RCC 7860 (cell line): ENCODE results near the gene DNAJC7.

Source experiments
- DNase-seq: peaks from one replicate; pipeline ENCODE4 v3.0.0-alpha.2; 2015; ENCODE audit warnings: low spot score
- FAIRE-seq: peaks from 2 replicates; lab custom pipeline; 2012; peaks lifted over from hg19 to GRCh38; lab: Jason Lieb, UNC

Gene DNAJC7, protein sequence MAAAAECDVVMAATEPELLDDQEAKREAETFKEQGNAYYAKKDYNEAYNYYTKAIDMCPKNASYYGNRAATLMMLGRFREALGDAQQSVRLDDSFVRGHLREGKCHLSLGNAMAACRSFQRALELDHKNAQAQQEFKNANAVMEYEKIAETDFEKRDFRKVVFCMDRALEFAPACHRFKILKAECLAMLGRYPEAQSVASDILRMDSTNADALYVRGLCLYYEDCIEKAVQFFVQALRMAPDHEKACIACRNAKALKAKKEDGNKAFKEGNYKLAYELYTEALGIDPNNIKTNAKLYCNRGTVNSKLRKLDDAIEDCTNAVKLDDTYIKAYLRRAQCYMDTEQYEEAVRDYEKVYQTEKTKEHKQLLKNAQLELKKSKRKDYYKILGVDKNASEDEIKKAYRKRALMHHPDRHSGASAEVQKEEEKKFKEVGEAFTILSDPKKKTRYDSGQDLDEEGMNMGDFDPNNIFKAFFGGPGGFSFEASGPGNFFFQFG

DNA sequence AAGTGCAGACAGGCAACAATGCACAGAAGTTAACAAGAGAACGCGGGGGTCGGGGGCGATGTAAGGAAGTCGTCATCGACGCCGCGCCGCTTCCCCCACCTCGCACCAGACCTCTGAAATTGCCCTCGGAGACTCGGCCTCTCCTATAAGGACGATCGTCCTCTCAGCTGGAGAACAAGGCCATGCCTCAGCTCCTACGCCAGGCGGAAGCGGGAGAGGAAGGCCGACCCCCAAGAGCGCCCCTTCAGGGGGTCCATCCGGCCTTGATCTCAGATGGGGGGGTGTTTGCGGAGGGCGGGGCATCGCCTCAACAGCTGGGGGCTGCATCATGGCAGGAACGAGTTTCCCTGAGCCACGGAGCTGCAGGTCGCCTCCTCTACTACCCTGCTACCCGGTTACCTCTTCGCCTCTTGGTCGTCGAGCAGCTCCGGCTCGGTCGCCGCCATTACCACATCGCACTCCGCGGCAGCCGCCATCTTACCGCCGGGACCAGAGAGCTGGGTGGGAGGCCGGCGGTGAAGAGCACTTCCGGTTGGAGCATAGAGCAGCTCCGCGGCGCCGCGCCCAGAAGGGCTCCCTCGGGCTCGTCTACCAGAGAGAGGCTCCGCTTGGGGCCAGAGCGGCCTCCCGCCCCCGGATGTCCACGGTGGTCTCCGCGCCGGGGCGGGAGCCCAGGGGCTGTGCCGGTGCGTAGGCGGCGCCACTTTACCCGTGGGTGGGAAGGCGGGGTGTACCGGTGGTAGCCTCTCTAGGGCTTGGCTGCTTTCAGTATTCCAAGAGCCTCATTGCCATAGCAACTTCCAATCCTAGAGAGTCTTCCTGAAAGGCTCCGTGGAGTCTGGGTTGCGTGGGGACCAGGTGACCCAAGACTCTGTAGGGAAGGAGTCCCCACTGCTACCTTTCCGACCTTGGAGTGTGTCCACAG is at the start of gene DNAJC7:
Gene DNAJC7, minus strand, starts transcription at position 499 of the 925 bp plus-strand sequence. Its CDS starts 23 bp downstream, at position 476.
- DNase-seq (peak; percentile 77), FAIRE-seq (no peak)

DNA sequence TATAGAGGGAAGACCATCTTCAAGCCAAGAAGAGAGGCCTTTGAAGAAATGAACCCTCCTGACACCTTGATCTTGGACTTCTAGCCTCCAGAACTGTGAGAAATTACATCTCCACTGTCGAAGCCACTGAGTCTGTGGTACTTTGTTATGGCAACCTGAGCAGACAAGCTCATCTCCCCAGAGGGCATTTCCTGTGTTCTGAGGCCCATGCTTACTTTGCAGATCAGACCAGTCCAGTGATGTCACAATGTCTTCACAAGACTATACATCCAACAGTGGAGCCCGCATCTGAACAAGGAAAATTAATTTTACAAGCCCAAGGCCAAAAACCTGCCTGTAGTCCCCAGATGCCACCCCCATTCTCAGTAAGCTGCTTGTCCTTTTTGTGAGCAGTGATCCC is 48.0 kb upstream of the DNAJC7 start:
- FAIRE-seq (no peak), DNase-seq (no peak)

DNA sequence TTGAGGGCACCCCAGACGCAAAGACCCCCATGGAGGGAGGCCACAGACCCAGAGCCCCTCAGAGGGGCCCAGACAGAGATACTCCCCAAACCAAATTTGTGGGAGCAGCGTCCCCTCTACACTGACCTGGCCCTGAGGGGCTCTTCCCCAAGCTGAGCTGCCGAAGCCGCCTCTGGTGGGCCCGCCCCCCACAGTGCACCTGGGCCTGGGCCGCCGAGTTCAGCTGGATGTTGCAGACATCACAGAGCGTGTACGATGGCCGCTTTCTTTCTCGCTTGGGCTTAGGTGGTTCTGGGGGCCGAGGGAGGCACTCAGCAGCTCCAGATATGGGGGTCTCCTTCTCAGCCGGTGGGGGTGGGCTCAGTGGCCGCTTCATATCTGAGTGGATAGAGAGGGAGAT is 45.4 kb upstream of the DNAJC7 start:
- no peak for DNase-seq
- no peak for FAIRE-seq

DNA sequence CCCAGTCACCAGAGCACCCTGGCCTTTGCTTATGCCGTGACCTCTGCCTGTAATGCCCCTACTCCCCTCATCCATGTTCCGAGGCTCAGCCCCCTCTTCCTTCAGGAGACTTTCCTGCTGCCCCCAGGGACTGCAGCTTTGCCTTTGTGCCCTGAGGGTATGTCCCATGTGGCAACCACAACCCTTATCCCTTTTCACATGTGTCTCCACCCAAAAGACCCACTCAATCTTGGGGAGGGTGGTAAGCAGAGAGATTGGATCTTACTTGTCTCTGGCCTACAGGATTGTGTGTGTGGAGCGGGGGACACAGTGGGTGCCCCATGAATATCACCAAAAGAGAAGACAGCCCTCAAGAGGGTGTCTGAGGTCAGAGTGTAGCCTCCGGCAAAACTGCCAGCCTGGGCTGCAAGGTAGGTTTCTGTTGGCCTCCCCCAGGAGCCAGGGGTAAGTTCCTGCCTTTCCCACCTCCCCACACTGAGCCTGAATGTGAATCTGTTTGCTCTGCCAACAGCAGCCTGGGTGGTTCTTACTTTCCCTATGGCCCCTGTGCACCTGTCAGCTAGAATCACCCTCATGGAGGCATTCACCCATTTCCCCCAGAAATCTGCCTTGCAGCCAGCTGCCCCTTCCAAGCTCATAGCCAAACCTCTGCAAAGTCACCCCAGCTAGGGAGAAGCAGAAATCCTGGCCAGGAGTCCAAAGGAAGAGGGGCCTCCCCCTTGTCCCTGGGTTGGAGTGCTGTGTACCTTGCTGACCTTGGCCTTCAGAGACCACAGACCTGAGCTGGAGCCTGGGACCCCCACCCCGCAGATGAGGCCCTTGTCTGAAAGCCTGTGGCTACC is 44.6 kb upstream of the DNAJC7 start:
- no peak for DNase-seq
- no peak for FAIRE-seq

DNA sequence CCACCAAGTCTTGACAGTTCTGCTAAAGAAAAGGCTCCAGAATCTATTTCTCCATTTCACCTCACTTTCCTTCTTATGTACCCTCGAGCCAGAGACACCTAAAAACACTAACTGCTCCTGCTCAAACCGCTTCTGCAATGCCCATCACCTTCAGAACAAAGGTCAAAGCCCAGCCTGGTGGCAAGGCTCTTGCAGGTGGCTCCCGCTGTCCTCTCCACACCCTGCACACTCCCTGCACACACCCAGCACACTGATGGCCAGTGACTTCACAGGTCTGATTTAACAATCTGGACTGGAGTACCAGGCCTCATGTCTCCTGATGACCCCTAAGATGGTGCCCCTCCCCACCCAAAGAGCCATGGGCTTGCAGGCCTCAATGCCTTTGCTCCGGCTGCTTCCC is 43.0 kb upstream of the DNAJC7 start:
- no peak for FAIRE-seq

DNA sequence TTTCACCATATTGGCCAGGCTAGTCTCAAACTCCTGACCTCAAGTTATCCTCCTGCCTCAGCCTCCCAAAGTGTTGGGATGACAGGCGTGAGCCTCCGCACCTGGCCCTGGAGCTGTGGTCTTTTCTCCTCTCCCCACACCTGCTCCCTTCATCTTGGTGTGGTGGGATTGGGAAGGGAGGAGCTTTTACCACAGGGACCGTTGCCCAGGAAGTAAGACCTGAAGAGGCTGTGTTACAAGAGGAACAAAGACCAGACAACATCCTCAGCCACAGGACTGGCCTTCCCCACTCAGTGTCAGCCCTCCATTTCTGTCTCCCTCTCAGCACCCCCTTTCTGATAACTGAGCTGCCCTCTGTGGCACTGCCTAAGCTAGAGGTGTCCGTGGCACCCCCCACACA is 42.6 kb upstream of the DNAJC7 start:
- FAIRE-seq (no peak), DNase-seq (no peak)

More for the DNA sequence above, 43.0 kb upstream of the DNAJC7 start:
- no peak for DNase-seq

DNA sequence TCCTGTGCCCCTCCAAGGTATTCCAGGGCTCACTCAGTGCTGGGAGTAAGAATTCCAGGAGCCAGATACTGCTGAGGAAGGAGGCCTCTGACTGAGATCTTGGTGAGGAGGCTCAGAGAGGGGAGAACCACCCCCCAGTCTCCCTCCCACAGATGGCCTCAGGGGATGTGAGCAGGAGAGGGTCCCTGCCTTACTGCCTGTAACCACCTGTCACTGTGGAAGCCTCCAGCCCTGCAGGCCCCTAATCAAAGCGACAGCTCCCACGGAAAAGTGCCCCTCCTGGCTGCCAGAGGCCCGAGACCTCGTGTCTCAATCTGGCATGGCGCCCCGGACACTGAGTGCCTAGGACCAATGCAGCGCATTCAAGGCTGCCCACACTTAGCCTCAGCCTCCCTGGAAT is 40.8 kb upstream of the DNAJC7 start:
- FAIRE-seq: no peak
- no peak for DNase-seq

GRCh38 chr17:42056635-42057034 is 39.4 kb upstream of the DNAJC7 start:
- no peak for DNase-seq
- no peak for FAIRE-seq

GRCh38 chr17:42055496-42055895 is 38.3 kb upstream of the DNAJC7 start:
- FAIRE-seq (no peak), DNase-seq (no peak)

- DNase-seq (no peak), FAIRE-seq (no peak)
These were observed 37.8 kb upstream of the DNAJC7 start for GRCh38 chr17:42055027-42055426.

DNA sequence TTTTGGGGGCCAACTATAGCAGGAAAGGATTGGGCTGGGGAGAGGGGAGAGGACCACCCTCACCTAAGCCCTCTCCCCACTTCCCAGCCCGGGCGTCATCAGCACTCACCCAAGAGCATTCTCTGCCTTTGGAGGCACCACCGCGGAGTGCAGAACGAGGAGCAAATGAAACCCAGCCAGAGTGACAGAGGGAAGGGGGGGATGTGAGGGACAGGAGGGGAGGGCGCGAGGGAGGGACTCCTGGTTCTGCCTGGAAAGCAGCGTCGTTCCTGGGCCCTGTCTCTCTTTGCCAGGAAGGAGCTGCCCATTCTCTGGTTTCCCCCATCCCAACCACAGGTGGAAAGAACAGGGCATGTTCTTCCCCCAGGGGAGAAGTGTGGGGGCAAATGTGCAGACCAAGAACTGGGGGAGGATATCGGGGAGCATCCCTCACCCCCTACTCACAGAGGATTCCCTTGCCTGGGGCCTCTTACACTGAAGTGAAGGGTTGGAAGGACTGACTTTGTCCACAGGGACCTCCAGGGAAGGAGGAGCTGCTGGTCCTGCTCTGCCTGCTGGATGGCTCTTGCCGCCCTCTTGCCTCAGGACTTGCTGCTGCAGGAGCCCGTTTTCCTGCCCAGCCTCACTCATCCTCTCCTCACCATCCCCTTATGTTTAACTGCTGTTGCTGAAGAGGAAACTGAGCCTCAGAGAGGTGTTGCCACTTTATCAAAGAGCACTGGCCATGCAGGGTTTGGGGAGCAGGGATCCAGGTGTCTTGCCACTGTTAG is 36.7 kb upstream of the DNAJC7 start:
- DNase-seq (no peak), FAIRE-seq (no peak)

- FAIRE-seq (no peak), DNase-seq (no peak)
These were observed 35.2 kb upstream of the DNAJC7 start for GRCh38 chr17:42052346-42052877.

GRCh38 chr17:42051645-42052044 is 34.4 kb upstream of the DNAJC7 start:
- no peak for DNase-seq

DNA sequence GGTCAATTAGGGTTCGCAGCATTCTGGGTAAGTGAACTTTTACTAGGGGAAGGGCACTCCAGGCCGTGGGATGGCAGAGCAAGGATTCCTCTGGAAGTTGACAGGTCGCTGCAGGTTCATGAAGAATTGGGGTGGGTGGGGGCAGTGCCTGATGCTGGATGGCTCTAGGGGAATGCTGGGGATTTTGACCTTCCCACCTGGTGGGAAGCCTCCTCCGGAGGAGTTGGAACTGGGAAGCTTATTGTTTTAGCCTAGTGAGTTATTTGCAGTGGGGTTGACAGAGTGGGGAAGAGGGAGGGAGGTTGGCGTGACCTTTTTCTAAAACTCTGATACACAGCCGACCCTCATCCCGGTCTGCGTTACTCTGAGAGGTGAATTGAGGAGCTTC is 33.8 kb upstream of the DNAJC7 start:
- FAIRE-seq (no peak), DNase-seq (no peak)

More at GRCh38 chr17:42051645-42052044, 34.4 kb upstream of the DNAJC7 start:
- FAIRE-seq: no peak

DNA sequence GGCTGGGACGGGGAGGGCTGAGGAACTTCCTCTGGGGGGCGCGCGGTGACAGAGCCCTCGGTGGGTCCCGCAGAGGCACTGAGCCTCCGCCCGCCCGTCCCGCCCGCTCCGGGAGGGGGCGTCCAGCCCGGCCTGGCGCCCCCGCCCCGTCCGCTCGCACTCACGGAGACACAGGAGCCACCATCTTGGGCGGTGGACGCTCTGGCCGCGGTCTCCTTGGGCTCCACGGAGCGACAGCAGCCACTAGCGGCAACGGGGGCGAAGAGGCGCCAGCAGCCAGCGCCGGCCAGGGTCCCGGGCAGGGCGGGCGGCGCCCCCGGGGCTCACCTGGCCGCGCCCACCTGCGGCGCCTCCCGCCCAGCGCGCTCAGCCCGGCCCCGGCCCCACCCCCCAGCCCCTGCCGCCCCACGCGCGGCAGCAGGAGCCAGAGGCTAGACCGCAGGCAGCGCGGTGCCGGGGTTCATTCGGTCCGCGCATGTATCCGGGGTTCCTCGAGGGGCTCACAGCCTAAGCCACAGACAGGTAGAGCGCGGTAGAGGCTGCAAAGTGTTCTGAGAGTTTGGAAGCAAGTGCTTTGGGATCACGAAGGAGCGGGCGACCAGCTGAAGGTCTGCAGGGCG is 33.3 kb upstream of the DNAJC7 start, which contains the start of gene C17orf113:
Gene C17orf113, minus strand, starts transcription at position 209 of the 620 bp plus-strand sequence. CDS start 7,225 bp downstream, outside the sequence.
- no peak for FAIRE-seq
- DNase-seq: no peak

DNA sequence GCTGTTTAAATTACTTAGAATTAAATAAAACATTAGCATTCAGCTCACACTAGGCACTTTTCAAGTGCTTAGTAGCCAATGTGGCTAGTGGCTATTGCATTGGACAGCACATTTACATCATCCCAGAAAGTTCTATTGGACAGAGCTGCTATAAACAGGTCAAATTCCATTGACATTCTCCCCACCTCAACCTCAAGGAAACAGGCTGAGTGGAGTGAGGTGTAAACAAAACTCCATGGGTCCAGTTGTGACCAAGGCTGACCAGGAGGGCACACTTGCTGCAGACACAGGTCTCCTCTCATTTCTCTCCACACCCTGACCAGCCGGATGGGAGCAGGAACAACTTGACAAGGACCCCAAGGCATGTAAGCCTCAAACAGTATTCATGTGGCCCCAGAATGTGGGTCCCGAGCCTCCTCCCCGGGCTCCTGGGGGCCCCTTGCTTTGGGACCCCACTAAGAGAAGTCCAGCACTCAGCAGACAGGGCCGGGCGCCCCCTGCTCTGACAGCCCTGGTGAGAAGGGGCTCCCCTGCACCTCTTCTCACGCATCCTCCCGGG is 32.7 kb upstream of the DNAJC7 start:
- no peak for DNase-seq

DNA sequence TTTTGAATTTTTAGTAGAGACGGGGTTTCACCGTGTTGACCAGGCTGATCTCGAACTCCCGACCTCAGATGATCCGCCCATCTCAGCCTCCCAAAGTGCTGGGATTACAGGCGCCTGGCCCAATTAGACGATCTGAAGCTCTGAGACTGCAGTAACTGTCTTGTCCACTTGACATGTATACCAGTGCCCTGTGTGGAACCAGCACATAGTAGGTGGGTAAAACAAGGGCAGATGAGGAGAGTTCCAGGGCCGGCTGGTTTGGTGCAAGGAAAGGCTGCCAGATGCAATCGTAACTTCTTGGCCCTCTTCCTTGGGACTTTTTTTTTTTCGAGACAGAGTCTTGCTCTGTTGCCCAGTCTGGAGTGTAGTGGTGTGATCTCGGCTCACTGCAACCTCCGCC is 30.1 kb upstream of the DNAJC7 start:
- no peak for DNase-seq
- no peak for FAIRE-seq

More for the DNA sequence above, 32.7 kb upstream of the DNAJC7 start:
- no peak for FAIRE-seq

DNA sequence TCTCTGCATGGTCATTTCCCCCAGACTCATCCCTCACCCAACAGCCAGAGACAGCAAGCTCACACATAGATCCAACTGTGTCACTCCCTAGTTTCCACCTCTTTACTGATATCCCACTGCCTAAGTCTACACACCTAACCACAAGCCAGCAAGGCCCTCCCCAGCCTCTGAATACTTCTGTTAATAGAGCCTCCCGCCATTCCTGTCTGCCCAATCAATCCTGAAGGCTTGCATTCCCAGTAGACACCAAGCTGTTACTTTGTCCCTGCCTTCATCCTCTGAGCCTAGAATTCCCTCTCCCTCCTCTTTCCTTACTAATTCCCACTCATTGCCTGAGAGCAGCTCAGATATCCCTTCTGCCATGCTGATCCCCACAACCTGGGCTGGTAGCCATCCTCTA is 28.5 kb upstream of the DNAJC7 start:
- FAIRE-seq: no peak

More for the DNA sequence above, 28.5 kb upstream of the DNAJC7 start:
- no peak for DNase-seq
